MM.1S (cell line): ENCODE measurements around the gene LSMEM2.

ENCODE experiments used
- CTCF ChIP-seq: fragments of 300-600 bp; sonication (generic); IDR thresholded peaks from 2 replicates; pipeline ENCODE4 v1.5.1; 2016; ENCODE audit warnings: antibody characterized with exemption, low read length, mixed read lengths
- EZH2 ChIP-seq: fragments of 300-600 bp; sonication (generic); optimal IDR thresholded peaks from 2 replicates; pipeline ENCODE3; 2017; ENCODE audit warnings: low read depth, mild to moderate bottlenecking, antibody characterized with exemption, low read length, mixed read lengths
- EZH2phosphoT487 ChIP-seq: fragments of 300-600 bp; sonication (generic); IDR thresholded peaks from 2 replicates; pipeline ENCODE4 v1.6.1; 2018; ENCODE audit warnings: antibody characterized with exemption, low read length

GRCh38 chr3:50327129-50327528 is 48.2 kb downstream of the LSMEM2 start:
- no peak for TF ChIP-seq CTCF
- TF ChIP-seq EZH2: no peak
- no peak for TF ChIP-seq EZH2phosphoT487
